Activated CD4-positive, alpha-beta T cell treated with anti-CD3 and anti-CD28 coated beads, Interleukin-2, amount 50 U/mL, for 16 hours (primary cell): ENCODE results near the gene SMARCA4.

Experiments
- DNase-seq: peaks from one replicate; pipeline ENCODE4 v3.0.0-alpha.2; 2020

SMARCA4 gene

GRCh38 chr19:11106477-11106876 is 145.6 kb downstream of the SMARCA4 start:
- DNase-seq, result no peak

- DNase-seq, result no peak
Measured at GRCh38 chr19:11108746-11109145, 147.9 kb downstream of the SMARCA4 start.

GRCh38 chr19:11111117-11111770 is 150.4 kb downstream of the SMARCA4 start:
- no peak for DNase-seq

GRCh38 chr19:11111771-11112144 is 150.9 kb downstream of the SMARCA4 start:
- DNase-seq, result no peak
